ENCODE results near the gene ITSN1.

GRCh38 chr21:33721081-33721480 lies 78.8 kb downstream of the ITSN1 start:
- no peak for TF ChIP-seq REST (IDR thresholded peaks at IDR 0.05; ENCODE audit: insufficient read depth in 1 of 2, low read depth in 2 of 2, low read length in 2 of 2)
- TF ChIP-seq SIN3A (IDR thresholded peaks at IDR 0.05; ENCODE audit: borderline replicate concordance, insufficient read depth, low read length) = no peak
- no peak for TF ChIP-seq POLR2AphosphoS5 (IDR thresholded peaks at IDR 0.05; ENCODE audit: low read depth, low read length)
- no peak for TF ChIP-seq TAF1 (IDR thresholded peaks at IDR 0.05; ENCODE audit: borderline replicate concordance, insufficient read depth, low read length)

All from PFSK-1 (cell line).